GM21515 (cell line): ENCODE results near the gene GATA2.

Source experiments
- ATAC-seq: cut with Tn5 transposase; IDR thresholded peaks from one replicate; pipeline ENCODE4 v1.9.1; 2021; ENCODE audit not compliant: unreplicated experiment

GATA2 gene

GRCh38 chr3:128458746-128459460 lies 34.1 kb downstream of the GATA2 start:
- no peak for ATAC-seq

- ATAC-seq: no peak
Observed at GRCh38 chr3:128457937-128458336, 35.1 kb downstream of the GATA2 start.

- no peak for ATAC-seq
Observed at GRCh38 chr3:128456776-128457715, 36.0 kb downstream of the GATA2 start.

GRCh38 chr3:128455786-128456748 lies 36.9 kb downstream of the GATA2 start:
- ATAC-seq: no peak

- no peak for ATAC-seq
Observed at GRCh38 chr3:128455116-128455515, 37.9 kb downstream of the GATA2 start.

GRCh38 chr3:128454310-128454618 lies 38.7 kb downstream of the GATA2 start:
- ATAC-seq: no peak

GRCh38 chr3:128453501-128454309 lies 39.3 kb downstream of the GATA2 start:
- ATAC-seq: no peak

- ATAC-seq: no peak
Observed at GRCh38 chr3:128452678-128453275, 40.2 kb downstream of the GATA2 start.

- ATAC-seq: no peak
Observed at GRCh38 chr3:128452120-128452519, 40.9 kb downstream of the GATA2 start.

GRCh38 chr3:128449111-128449638 lies 43.8 kb downstream of the GATA2 start:
- no peak for ATAC-seq

GRCh38 chr3:128448491-128448890 lies 44.5 kb downstream of the GATA2 start:
- ATAC-seq: no peak

- ATAC-seq: no peak
Observed at GRCh38 chr3:128447561-128448013, 45.4 kb downstream of the GATA2 start.

- ATAC-seq: no peak
Observed at GRCh38 chr3:128446821-128447220, 46.2 kb downstream of the GATA2 start.

- no peak for ATAC-seq
Observed at GRCh38 chr3:128445357-128445756, 47.6 kb downstream of the GATA2 start.

- no peak for ATAC-seq
Observed at GRCh38 chr3:128443771-128444170, 49.2 kb downstream of the GATA2 start.

- no peak for ATAC-seq
Observed at GRCh38 chr3:128442949-128443348, 50.1 kb downstream of the GATA2 start.

- ATAC-seq: no peak
Observed at GRCh38 chr3:128442070-128442469, 50.9 kb downstream of the GATA2 start.

GRCh38 chr3:128439226-128439625 lies 53.8 kb downstream of the GATA2 start:
- no peak for ATAC-seq

GRCh38 chr3:128438488-128439072 lies 54.4 kb downstream of the GATA2 start:
- ATAC-seq: no peak
